H9 (cell line): Measurements from ENCODE around the gene VWF. TPM values are rescaled to one million over a fixed set of nuclear protein-coding genes. Genes with fewer than 3 reads are reported as not detected.

ENCODE experiments used
- DNase-seq: peaks from one replicate; pipeline ENCODE4 v3.0.0-alpha.2; 2017
- H2AFZ ChIP-seq: one replicate; pipeline ENCODE4 v1.6.1; 2013; ENCODE audit warnings: mild to moderate bottlenecking, low read length, control low read depth, moderate library complexity
- H2AK5ac ChIP-seq: 2 replicates; pipeline ENCODE4 v1.6.1; 2013; ENCODE audit warnings: low read length, control low read depth, mixed read lengths; ENCODE audit not compliant: insufficient read length
- H2BK120ac ChIP-seq: one replicate; pipeline ENCODE4 v1.6.1; 2013; ENCODE audit warnings: low read depth, mild to moderate bottlenecking, low read length, control low read depth, inconsistent platforms; ENCODE audit not compliant: poor library complexity, severe bottlenecking
- H2BK12ac ChIP-seq: 2 replicates; pipeline ENCODE4 v1.6.1; 2013; ENCODE audit warnings: low read length, control low read depth, mixed read lengths, low read depth; ENCODE audit not compliant: insufficient read length
- H2BK15ac ChIP-seq: 2 replicates; pipeline ENCODE4 v1.6.1; 2013; ENCODE audit warnings: low read depth, low read length, control low read depth
- H2BK20ac ChIP-seq: one replicate; pipeline ENCODE4 v1.6.1; 2013; ENCODE audit warnings: low read depth, mild to moderate bottlenecking, low read length, control low read depth, inconsistent platforms; ENCODE audit not compliant: poor library complexity, severe bottlenecking
- H2BK5ac ChIP-seq: 2 replicates; pipeline ENCODE4 v1.6.1; 2013; ENCODE audit warnings: low read length, control low read depth, mixed read lengths; ENCODE audit not compliant: insufficient read length
- H3K14ac ChIP-seq: 2 replicates; pipeline ENCODE4 v1.6.1; 2013; ENCODE audit warnings: low read length, control low read depth; ENCODE audit not compliant: insufficient read depth
- H3K18ac ChIP-seq: 2 replicates; pipeline ENCODE4 v1.6.1; 2013; ENCODE audit warnings: low read depth, mild to moderate bottlenecking, mixed read lengths, low read length, control low read depth; ENCODE audit not compliant: insufficient read length
- H3K23ac ChIP-seq: 2 replicates; pipeline ENCODE4 v1.6.1; 2013; ENCODE audit warnings: low read length, control low read depth, mixed read lengths, low read depth; ENCODE audit not compliant: insufficient read length
- H3K23me2 ChIP-seq: 2 replicates; pipeline ENCODE4 v1.6.1; 2013; ENCODE audit warnings: low read depth, mild to moderate bottlenecking, mixed read lengths, low read length, control low read depth; ENCODE audit not compliant: insufficient read length, poor library complexity, severe bottlenecking
- H3K27ac ChIP-seq: 2 replicates; pipeline ENCODE4 v1.5.1; 2013; ENCODE audit warnings: low read length, control low read depth, mixed read lengths, low read depth; ENCODE audit not compliant: insufficient read length
- H3K27me3 ChIP-seq: 2 replicates; pipeline ENCODE4 v1.6.1; 2013; ENCODE audit warnings: low read length, control low read depth, inconsistent platforms; ENCODE audit not compliant: insufficient read depth
- H3K4ac ChIP-seq: 2 replicates; pipeline ENCODE4 v1.6.1; 2013; ENCODE audit warnings: low read depth, mild to moderate bottlenecking, control low read depth, inconsistent platforms, low read length, moderate library complexity
- H3K4me1 ChIP-seq: 2 replicates; pipeline ENCODE4 v1.6.1; 2013; ENCODE audit warnings: low read length, control low read depth, inconsistent platforms; ENCODE audit not compliant: insufficient read depth
- H3K4me2 ChIP-seq: 2 replicates; pipeline ENCODE4 v1.6.1; 2013; ENCODE audit warnings: low read length, control low read depth, mixed read lengths; ENCODE audit not compliant: insufficient read length, insufficient read depth
- H3K56ac ChIP-seq: 2 replicates; pipeline ENCODE4 v1.6.1; 2013; ENCODE audit warnings: low read depth, mild to moderate bottlenecking, mixed read lengths, low read length, control low read depth; ENCODE audit not compliant: insufficient read length
- H3K79me1 ChIP-seq: 2 replicates; pipeline ENCODE4 v1.6.1; 2013; ENCODE audit warnings: low read depth, mild to moderate bottlenecking, moderate library complexity, low read length, control low read depth, inconsistent platforms; ENCODE audit not compliant: insufficient read depth, poor library complexity, severe bottlenecking
- H3K79me2 ChIP-seq: 2 replicates; pipeline ENCODE4 v1.6.1; 2013; ENCODE audit warnings: low read length, control low read depth, inconsistent platforms; ENCODE audit not compliant: insufficient read depth
- H3K9ac ChIP-seq: 2 replicates; pipeline ENCODE4 v1.6.1; 2013; ENCODE audit warnings: low read length, control low read depth, mixed read lengths; ENCODE audit not compliant: insufficient read length; ENCODE audit errors: extremely low read depth
- H3K9me3 ChIP-seq: one replicate; pipeline ENCODE4 v1.6.1; 2013; ENCODE audit warnings: low read depth, low read length, inconsistent platforms; ENCODE audit not compliant: control insufficient read depth
- H3T11ph ChIP-seq: one replicate; pipeline ENCODE4 v1.6.1; 2013; ENCODE audit warnings: mild to moderate bottlenecking, low read length, control low read depth, inconsistent platforms
- H4K20me1 ChIP-seq: one replicate; pipeline ENCODE4 v1.6.1; 2013; ENCODE audit not compliant: control insufficient read depth, insufficient read length, insufficient read depth
- H4K5ac ChIP-seq: 2 replicates; pipeline ENCODE4 v1.6.1; 2013; ENCODE audit warnings: low read depth, mild to moderate bottlenecking, mixed read lengths, low read length, control low read depth; ENCODE audit not compliant: insufficient read length
- H4K8ac ChIP-seq: replicated peaks from 2 replicates; pipeline ENCODE4 v1.6.1; 2013; ENCODE audit warnings: low read length, control low read depth, mixed read lengths, low read depth; ENCODE audit not compliant: insufficient read length
- H4K91ac ChIP-seq: 2 replicates; pipeline ENCODE4 v1.6.1; 2013; ENCODE audit warnings: low read depth, mild to moderate bottlenecking, moderate library complexity, mixed read lengths, low read length, control low read depth; ENCODE audit not compliant: insufficient read length
- H3K27ac Mint-ChIP-seq, 3 experiments: 2 replicates in 2 of 3; 3 replicates in 1 of 3; pipeline ENCODE4 v1.8.0; 2020 to 2021; ENCODE audit warnings: mixed read lengths in 3 of 3, mild to moderate bottlenecking in 1 of 3, moderate library complexity in 1 of 3
- H3K27me3 Mint-ChIP-seq: 2 replicates; pipeline ENCODE4 v1.8.0; 2021; ENCODE audit warnings: low read depth, mild to moderate bottlenecking, moderate library complexity, mixed read lengths
- H3K36me3 Mint-ChIP-seq, 3 experiments: 2 replicates in 2 of 3; 3 replicates in 1 of 3; pipeline ENCODE4 v1.8.0; 2020 to 2021; ENCODE audit warnings: low read depth in 3 of 3, mixed read lengths in 3 of 3; ENCODE audit not compliant: insufficient read depth in 1 of 3
- H3K4me1 Mint-ChIP-seq, 2 experiments: 2 replicates each; pipeline ENCODE4 v1.8.0; 2020; ENCODE audit warnings: mixed read lengths in 2 of 2
- H3K4me3 Mint-ChIP-seq, 2 experiments: 2 replicates in 1 of 2; 3 replicates in 1 of 2; pipeline ENCODE4 v1.8.0; 2020 to 2021; ENCODE audit warnings: mild to moderate bottlenecking in 2 of 2, mixed read lengths in 2 of 2, moderate library complexity in 1 of 2
- H3K9me3 Mint-ChIP-seq, 2 experiments: 2 replicates in 1 of 2; 3 replicates in 1 of 2; pipeline ENCODE4 v1.8.0; 2020; ENCODE audit warnings: mild to moderate bottlenecking in 2 of 2, mixed read lengths in 2 of 2, moderate library complexity in 1 of 2
- WGBS: extraction: QIAGEN DNeasy Blood & Tissue Kit; methylation state at CpG from one replicate; pipeline ENCODE4 v1.1.7; 2013; ENCODE audit warnings: missing lambda C conversion rate, low lambda C conversion rate, mixed read lengths; ENCODE audit not compliant: insufficient read length; ENCODE audit errors: extremely low coverage; 5-methylcytosine and 5-hydroxymethylcytosine counted together
- total RNA-seq: library from RNA; stranded (reverse); gene quantifications from 2 replicates; pipeline ENCODE4 v1.2.1, GENCODE V29; 2021
- TF ChIP-seq, protein P1 (sequence below): fragments of 200-600 bp; sonication (generic); conservative IDR thresholded peaks from 3 replicates; pipeline ENCODE4 v1.8.0; 2021; ENCODE audit warnings: antibody characterized with exemption, mild to moderate bottlenecking

The VWF gene
- total RNA-seq, 1 experiment from 2014 or later: 0.17 TPM

GRCh38 chr12:6052206-6052939 is 72.1 kb downstream of the VWF start:
- Histone ChIP-seq H3K4ac (no peak overlapping the region), H4K20me1 (no peaks in the 10 kb centered on the region), H2BK5ac (no peak overlapping the region), H3K27me3 (no peaks in the 10 kb centered on the region), H3K9me3 (no peaks in the 10 kb centered on the region), H2BK120ac (no peak overlapping the region), H3K18ac (no peak overlapping the region), H3K4me2 (no peak overlapping the region), H2BK12ac (no peak overlapping the region), H3K27ac (no peak overlapping the region), H3K56ac (no peak overlapping the region), H3K9ac (no peak overlapping the region), H3K23me2 (peaks cover 6% of the 10 kb centered on the region), H4K8ac (no peak overlapping the region), H3K79me2 (no peaks in the 10 kb centered on the region), H3T11ph (no peak overlapping the region), H3K4me1 (no peaks in the 10 kb centered on the region), H3K14ac (no peak overlapping the region), H4K91ac (no peak overlapping the region), H2BK15ac (no peak overlapping the region), H4K5ac (no peak overlapping the region), H2AK5ac (no peak overlapping the region), H2BK20ac (no peak overlapping the region), H3K79me1 (no peaks in the 10 kb centered on the region), H3K23ac (no peak overlapping the region), H2AFZ (no peak overlapping the region)
- DNase-seq: no peak
- no peaks in the 10 kb centered on the region for H3K9me3 Mint-ChIP-seq
- no peaks in the 10 kb centered on the region for H3K36me3 Mint-ChIP-seq
- peaks cover 21% of the 10 kb centered on the region for H3K27me3 Mint-ChIP-seq
- no peak overlapping the region for H3K4me3 Mint-ChIP-seq
- TF ChIP-seq, protein P1, sequence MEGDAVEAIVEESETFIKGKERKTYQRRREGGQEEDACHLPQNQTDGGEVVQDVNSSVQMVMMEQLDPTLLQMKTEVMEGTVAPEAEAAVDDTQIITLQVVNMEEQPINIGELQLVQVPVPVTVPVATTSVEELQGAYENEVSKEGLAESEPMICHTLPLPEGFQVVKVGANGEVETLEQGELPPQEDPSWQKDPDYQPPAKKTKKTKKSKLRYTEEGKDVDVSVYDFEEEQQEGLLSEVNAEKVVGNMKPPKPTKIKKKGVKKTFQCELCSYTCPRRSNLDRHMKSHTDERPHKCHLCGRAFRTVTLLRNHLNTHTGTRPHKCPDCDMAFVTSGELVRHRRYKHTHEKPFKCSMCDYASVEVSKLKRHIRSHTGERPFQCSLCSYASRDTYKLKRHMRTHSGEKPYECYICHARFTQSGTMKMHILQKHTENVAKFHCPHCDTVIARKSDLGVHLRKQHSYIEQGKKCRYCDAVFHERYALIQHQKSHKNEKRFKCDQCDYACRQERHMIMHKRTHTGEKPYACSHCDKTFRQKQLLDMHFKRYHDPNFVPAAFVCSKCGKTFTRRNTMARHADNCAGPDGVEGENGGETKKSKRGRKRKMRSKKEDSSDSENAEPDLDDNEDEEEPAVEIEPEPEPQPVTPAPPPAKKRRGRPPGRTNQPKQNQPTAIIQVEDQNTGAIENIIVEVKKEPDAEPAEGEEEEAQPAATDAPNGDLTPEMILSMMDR: no peak
- peaks cover 4 to 7% of the 10 kb centered on the region in 2 experiments; a peak in 3 of 4 replicates for H3K4me1 Mint-ChIP-seq
- no CpG with 5 or more reads among the region's 9 CpGs for WGBS
- no peak overlapping the region for H3K27ac Mint-ChIP-seq
